Neuronal stem cell (in vitro differentiated cells): ENCODE data around the gene LSM14B.

Source experiments
- DNase-seq: peaks from one replicate; pipeline ENCODE4 v3.0.0-alpha.2; 2013; ENCODE audit warnings: low spot score
- H2AFZ ChIP-seq: one replicate; pipeline ENCODE4 v1.6.1; 2013; ENCODE audit warnings: mild to moderate bottlenecking, low read length, inconsistent platforms
- H2AK5ac ChIP-seq: 2 replicates; pipeline ENCODE4 v1.6.1; 2013; ENCODE audit warnings: low read depth, mild to moderate bottlenecking, inconsistent platforms, low read length, moderate library complexity, mixed read lengths
- H2BK120ac ChIP-seq: 2 replicates; pipeline ENCODE4 v1.6.1; 2013; ENCODE audit warnings: low read depth, mild to moderate bottlenecking, inconsistent platforms, low read length, moderate library complexity, mixed read lengths
- H2BK12ac ChIP-seq: one replicate; pipeline ENCODE4 v1.6.1; 2013; ENCODE audit warnings: low read length, inconsistent platforms
- H2BK15ac ChIP-seq: 2 replicates; pipeline ENCODE4 v1.6.1; 2013; ENCODE audit warnings: mild to moderate bottlenecking, low read length, inconsistent platforms, mixed read lengths
- H2BK5ac ChIP-seq: one replicate; pipeline ENCODE4 v1.6.1; 2013; ENCODE audit warnings: inconsistent platforms, mild to moderate bottlenecking, low read length, moderate library complexity
- H3K14ac ChIP-seq: one replicate; pipeline ENCODE4 v1.6.1; 2013; ENCODE audit warnings: low read length, inconsistent platforms
- H3K18ac ChIP-seq: 2 replicates; pipeline ENCODE4 v1.6.1; 2013; ENCODE audit warnings: low read length, inconsistent platforms
- H3K23ac ChIP-seq: 2 replicates; pipeline ENCODE4 v1.6.1; 2013; ENCODE audit warnings: low read depth, mild to moderate bottlenecking, mixed read lengths, low read length, inconsistent platforms; ENCODE audit not compliant: poor library complexity
- H3K27ac ChIP-seq: replicated peaks from 3 replicates; pipeline ENCODE4 v1.5.1; 2013; ENCODE audit warnings: low read length, inconsistent platforms
- H3K27me3 ChIP-seq, 3 experiments: 2 replicates each; pipeline ENCODE4 v1.6.1; 2013; ENCODE audit warnings: low read length in 3 of 3, mild to moderate bottlenecking in 2 of 3, inconsistent platforms in 1 of 3, low read depth in 1 of 3, mixed read lengths in 1 of 3, moderate library complexity in 1 of 3; ENCODE audit not compliant: control insufficient read depth in 3 of 3, insufficient read depth in 3 of 3
- H3K36me3 ChIP-seq, 2 donors: replicated peaks in 1 of 2; 2 replicates each; pipeline ENCODE4 v1.6.1; 2013; ENCODE audit warnings: low read length in 2 of 2; ENCODE audit not compliant: control insufficient read depth in 2 of 2, insufficient read depth in 2 of 2
- H3K4ac ChIP-seq: 2 replicates; pipeline ENCODE4 v1.6.1; 2013; ENCODE audit warnings: inconsistent platforms, mild to moderate bottlenecking, low read length, moderate library complexity
- H3K4me1 ChIP-seq, 2 donors: 1 replicate in 1 of 2; 2 replicates in 1 of 2; pipeline ENCODE4 v1.6.1; 2013; ENCODE audit warnings: low read length in 2 of 2, low read depth in 1 of 2; ENCODE audit not compliant: control insufficient read depth in 2 of 2, insufficient read depth in 1 of 2
- H3K4me2 ChIP-seq: one replicate; pipeline ENCODE4 v1.6.1; 2013; ENCODE audit warnings: mild to moderate bottlenecking, low read length, inconsistent platforms; ENCODE audit not compliant: insufficient read depth, poor library complexity, severe bottlenecking
- H3K4me3 ChIP-seq, 2 donors: 2 replicates each; pipeline ENCODE4 v1.5.1; 2013; ENCODE audit warnings: low read length in 2 of 2, mild to moderate bottlenecking in 2 of 2, inconsistent platforms in 1 of 2, moderate library complexity in 1 of 2
- H3K79me1 ChIP-seq: one replicate; pipeline ENCODE4 v1.6.1; 2013; ENCODE audit warnings: low read depth, mild to moderate bottlenecking, inconsistent platforms, low read length, moderate library complexity
- H3K9ac ChIP-seq: one replicate; pipeline ENCODE4 v1.6.1; 2013; ENCODE audit warnings: mild to moderate bottlenecking, low read depth, low read length, inconsistent platforms; ENCODE audit not compliant: poor library complexity
- H3K9me3 ChIP-seq, 2 donors: replicated peaks in 1 of 2; 2 replicates each; pipeline versions ENCODE3 to v1.6.1; 2013; ENCODE audit warnings: low read length in 2 of 2, mild to moderate bottlenecking in 2 of 2, inconsistent platforms in 1 of 2, low read depth in 1 of 2, mixed read lengths in 1 of 2, moderate library complexity in 1 of 2; ENCODE audit not compliant: control insufficient read depth in 2 of 2, insufficient read depth in 1 of 2
- H4K8ac ChIP-seq: one replicate; pipeline ENCODE4 v1.6.1; 2013; ENCODE audit warnings: low read depth, mild to moderate bottlenecking, inconsistent platforms, low read length, moderate library complexity
- H4K91ac ChIP-seq: one replicate; pipeline ENCODE4 v1.6.1; 2013; ENCODE audit warnings: low read length, low read depth, mild to moderate bottlenecking, inconsistent platforms; ENCODE audit not compliant: poor library complexity
- WGBS, 2 donors: extraction: QIAGEN DNeasy Blood & Tissue Kit; methylation state at CpG; one replicate each; pipeline ENCODE4 v1.1.7; 2013; ENCODE audit warnings: missing lambda C conversion rate in 2 of 2, mixed read lengths in 1 of 2; ENCODE audit not compliant: insufficient read length in 2 of 2, insufficient replicate concordance in 1 of 2; ENCODE audit errors: extremely low coverage in 2 of 2; 5-methylcytosine and 5-hydroxymethylcytosine counted together

LSM14B gene

GRCh38 chr20:62136283-62137091 lies 14.2 kb downstream of the LSM14B start:
- DNase-seq: no peak
- H2BK120ac ChIP-seq: no peak overlapping the region
- H3K9ac ChIP-seq: no peak overlapping the region
- no peak overlapping the region for H2AFZ ChIP-seq
- H3K27ac ChIP-seq: no peak overlapping the region
- H3K9me3 ChIP-seq: no peaks in the 10 kb centered on the region
- no peak overlapping the region for H3K4me2 ChIP-seq
- H3K79me1 ChIP-seq: peaks cover 15% of the 10 kb centered on the region
- H3K14ac ChIP-seq: no peak overlapping the region
- H4K8ac ChIP-seq: no peak overlapping the region
- no peak overlapping the region for H3K4ac ChIP-seq
- H3K4me3 ChIP-seq: no peak overlapping the region
- no peak overlapping the region for H2AK5ac ChIP-seq
- H2BK5ac ChIP-seq: no peak overlapping the region
- peaks cover 1 to 3% of the 10 kb centered on the region in 2 donors for H3K4me1 ChIP-seq
- H3K18ac ChIP-seq: no peak overlapping the region
- no peak overlapping the region for H3K23ac ChIP-seq
- no peak overlapping the region for H4K91ac ChIP-seq
- peaks cover 74 to 100% of the 10 kb centered on the region in 2 donors for H3K36me3 ChIP-seq
- H3K27me3 ChIP-seq: no peaks in the 10 kb centered on the region
- WGBS, 2 donors: no CpG with 5 or more reads among the region's 8 CpGs
- H2BK15ac ChIP-seq: no peak overlapping the region
- no peak overlapping the region for H2BK12ac ChIP-seq

DNA sequence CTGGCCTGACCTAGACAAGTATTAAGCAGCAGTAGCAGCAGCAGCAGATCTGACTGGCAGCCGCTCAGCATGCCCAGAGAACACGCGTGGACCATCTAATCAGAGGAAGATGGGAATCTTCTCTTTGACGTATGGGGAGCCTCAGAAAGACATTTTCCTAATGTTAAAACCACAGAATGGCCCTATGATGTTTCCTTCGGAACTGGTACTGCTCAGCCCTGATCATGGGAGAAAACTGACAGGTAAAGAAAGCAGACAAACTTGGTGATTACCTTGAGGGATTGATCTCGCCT lies 14.8 kb downstream of the LSM14B start:
- Histone ChIP-seq H2AK5ac (no peak overlapping the region), H2BK15ac (no peak overlapping the region), H4K8ac (peak overlapping the region; percentile 77), H3K9ac (no peak overlapping the region), H3K14ac (no peak overlapping the region), H2AFZ (no peak overlapping the region), H3K27me3 (no peaks in the 10 kb centered on the region), H2BK12ac (no peak overlapping the region), H2BK5ac (no peak overlapping the region), H3K18ac (no peak overlapping the region), H3K4ac (no peak overlapping the region), H3K4me2 (no peak overlapping the region), H3K23ac (no peak overlapping the region), H3K9me3 (no peaks in the 10 kb centered on the region), H3K36me3 (peaks cover 71 to 98% of the 10 kb centered on the region in 2 donors), H4K91ac (no peak overlapping the region), H3K27ac (no peak overlapping the region), H3K79me1 (peaks cover 9% of the 10 kb centered on the region), H2BK120ac (no peak overlapping the region), H3K4me1 (peaks cover 5% of the 10 kb centered on the region in 2 donors), H3K4me3 (no peak overlapping the region)
- WGBS, 2 donors: no CpG with 5 or more reads among the region's 6 CpGs
- no peak for DNase-seq

DNA sequence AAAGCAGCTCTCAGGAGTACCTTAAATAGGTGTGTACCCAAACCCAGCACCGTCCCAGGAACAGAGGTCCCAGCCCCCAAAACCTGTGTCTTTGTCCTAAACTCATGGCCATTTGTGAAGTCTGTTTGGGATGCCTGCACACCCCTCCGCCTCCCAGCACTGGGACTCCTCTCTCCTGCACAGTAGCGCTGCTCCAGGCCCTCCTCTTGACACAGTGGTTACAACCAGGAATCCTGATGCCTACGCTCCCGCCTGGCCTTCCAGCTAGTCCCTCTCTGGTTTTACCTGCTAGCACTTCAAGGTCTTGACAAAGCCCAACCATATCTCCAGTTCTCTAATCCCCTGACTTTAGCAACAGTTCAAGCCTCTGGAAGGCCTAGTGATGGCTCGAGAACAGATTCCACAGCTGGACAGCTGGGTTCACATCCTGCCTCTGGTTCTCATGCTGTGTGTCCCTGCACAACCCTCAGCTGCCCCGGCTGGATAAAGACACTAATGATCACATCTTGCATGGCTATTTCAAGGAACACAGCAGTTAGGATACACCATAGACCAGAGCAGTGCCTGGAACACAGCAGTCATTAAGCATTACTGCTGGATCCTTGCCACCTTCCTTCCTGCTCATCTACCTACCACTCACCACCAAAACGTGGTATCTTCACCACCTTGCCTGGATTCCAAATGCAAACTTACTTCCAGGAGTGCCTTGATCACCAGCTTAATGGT lies 15.4 kb downstream of the LSM14B start:
- Histone ChIP-seq H2BK5ac (no peak overlapping the region), H3K9me3 (no peaks in the 10 kb centered on the region), H3K14ac (no peak overlapping the region), H3K4ac (no peak overlapping the region), H2BK12ac (no peak overlapping the region), H3K79me1 (peaks cover 11% of the 10 kb centered on the region), H2BK120ac (no peak overlapping the region), H2AK5ac (no peak overlapping the region), H3K9ac (no peak overlapping the region), H3K4me2 (no peak overlapping the region), H4K91ac (no peak overlapping the region), H3K18ac (no peak overlapping the region), H3K4me1 (peaks cover 5% of the 10 kb centered on the region in 2 donors), H4K8ac (peak overlapping the region; percentile 77), H3K27ac (no peak overlapping the region), H3K4me3 (no peak overlapping the region), H3K23ac (peak overlapping the region; percentile 70), H3K27me3 (no peaks in the 10 kb centered on the region), H2BK15ac (no peak overlapping the region), H2AFZ (no peak overlapping the region), H3K36me3 (peaks cover 65 to 92% of the 10 kb centered on the region in 2 donors)
- DNase-seq: no peak
- no CpG with 5 or more reads among the region's 8 CpGs for WGBS, 2 donors

DNA sequence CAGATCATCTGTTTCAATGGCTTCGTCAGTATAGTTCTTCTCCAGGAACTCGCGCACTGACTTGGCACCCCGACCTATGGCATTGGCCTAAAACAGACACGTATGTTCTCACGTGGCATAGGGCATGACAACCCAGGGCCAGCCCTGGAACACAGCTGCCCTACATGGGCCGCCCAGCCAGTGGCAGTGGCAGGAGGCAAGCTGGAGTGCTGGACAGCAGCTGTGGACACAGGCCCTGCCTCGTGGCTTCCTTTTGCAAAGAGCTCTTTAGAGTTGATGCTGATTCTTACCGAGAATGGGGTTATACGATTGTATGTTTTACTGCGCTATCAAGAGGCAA lies 15.9 kb downstream of the LSM14B start:
- no peak overlapping the region for H3K4me3 ChIP-seq
- H2BK120ac ChIP-seq: no peak overlapping the region
- H4K91ac ChIP-seq: no peak overlapping the region
- no peaks in the 10 kb centered on the region for H3K9me3 ChIP-seq
- H4K8ac ChIP-seq: no peak overlapping the region
- peaks cover 61 to 87% of the 10 kb centered on the region in 2 donors for H3K36me3 ChIP-seq
- H3K27me3 ChIP-seq: no peaks in the 10 kb centered on the region
- no peak overlapping the region for H3K4me2 ChIP-seq
- no peak overlapping the region for H3K27ac ChIP-seq
- no peak overlapping the region for H2BK12ac ChIP-seq
- WGBS, 2 donors: no CpG with 5 or more reads among the region's 11 CpGs
- H3K4ac ChIP-seq: no peak overlapping the region
- H3K4me1 ChIP-seq: peaks cover 5% of the 10 kb centered on the region in 2 donors
- H3K14ac ChIP-seq: no peak overlapping the region
- DNase-seq: no peak
- peaks cover 13% of the 10 kb centered on the region for H3K79me1 ChIP-seq
- no peak overlapping the region for H2BK5ac ChIP-seq
- H3K18ac ChIP-seq: no peak overlapping the region
- H3K9ac ChIP-seq: no peak overlapping the region
- no peak overlapping the region for H2AK5ac ChIP-seq
- no peak overlapping the region for H2BK15ac ChIP-seq
- peak overlapping the region; percentile 70 for H3K23ac ChIP-seq
- H2AFZ ChIP-seq: no peak overlapping the region
